ENCODE measurements around the gene EXOC3L1. TPM values are rescaled to one million over a fixed set of nuclear protein-coding genes. Genes with fewer than 3 reads are reported as not detected.
A peak's percentile ranks its signal among the peaks of the same experiment; 100 is the strongest.

EXOC3L1 gene
- total RNA-seq, 2 experiments from 2014 or later: not detected

- Histone ChIP-seq H3K9me3 (ENCODE audit: low read length) (no peaks in the 10 kb centered on the region), H3K4me3 (ENCODE audit: low read depth, low read length, poor library complexity, severe bottlenecking) (peak overlapping the region; percentile 95), H3K79me2 (ENCODE audit: insufficient read depth, low read depth, low read length) (peaks cover 13% of the 10 kb centered on the region), H3K4me2 (ENCODE audit: low read length) (peak overlapping the region; percentile 95), H4K20me1 (ENCODE audit: insufficient read depth, low read length) (no peaks in the 10 kb centered on the region), H3K4me1 (ENCODE audit: insufficient read depth, low read length, poor library complexity, severe bottlenecking) (peaks cover 18% of the 10 kb centered on the region), H3K27ac (ENCODE audit: low read depth, low read length, poor library complexity, severe bottlenecking) (peak overlapping the region; percentile 15), H3K36me3 (ENCODE audit: insufficient read depth, low read length) (peaks cover 33% of the 10 kb centered on the region), H2AFZ (ENCODE audit: low read length) (peak overlapping the region; percentile 76; the same call in 1 of the 2 replicates), H3K9me2 (ENCODE audit: insufficient read depth, low read length) (no peaks in the 10 kb centered on the region)
- TSS peak; percentile 66 for BruUV-seq (replicated peaks)
- intact Hi-C loops (cut with micrococcal nuclease; ENCODE audit: unreplicated experiment): loop anchor here (2.0 to 5.0 kb wide), 2 partner anchors 34 to 209 kb away; partner anchors contain the start of gene E2F4
- ChIA-PET CTCF (ENCODE audit: unreplicated experiment) (interaction anchor here (0.5 to 1.8 kb wide), 9 partner anchors 10 to 446 kb away, joined by 3 to 7 read pairs (median 4); no protein-coding TSS in a partner anchor), POLR2A (interaction anchor here (0.6 to 2.3 kb wide), 13 partner anchors 9 to 356 kb away, joined by 3 to 11 read pairs (median 5); partner anchors contain the start of gene SLC9A5)
- DNase-seq (ENCODE audit: low spot score): no peak
- TF ChIP-seq CTCF (conservative IDR thresholded peaks at IDR 0.05; ENCODE audit: low read length): no peak
Measured at GRCh38 chr16:67226295-67226803, 36.4 kb upstream of the EXOC3L1 start.

DNA sequence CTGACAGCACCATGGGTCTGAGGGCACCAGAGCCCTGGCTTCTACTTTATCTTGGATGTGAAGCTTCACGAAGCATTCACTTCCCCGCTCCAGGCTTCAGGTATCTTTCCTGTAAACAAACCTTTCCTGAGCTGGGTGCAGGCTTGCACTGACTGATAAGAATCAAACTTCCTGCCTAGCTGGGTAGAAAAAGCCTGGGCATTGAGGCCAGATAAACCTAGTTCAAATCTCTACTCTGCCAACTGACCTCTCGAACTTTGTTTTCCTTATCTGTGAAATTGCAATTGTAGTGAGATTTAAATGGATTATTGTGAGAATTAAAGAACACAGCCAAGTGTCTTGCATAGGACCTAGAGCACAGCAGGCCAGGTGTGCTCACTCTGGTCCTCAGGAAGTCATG is 34.1 kb upstream of the EXOC3L1 start:
- no peak for DNase-seq (ENCODE audit: low spot score)
- H3K36me3 ChIP-seq (ENCODE audit: insufficient read depth, low read length): peaks cover 10% of the 10 kb centered on the region; the same call in 1 of the 2 replicates
- H3K4me3 ChIP-seq (ENCODE audit: low read depth, low read length, poor library complexity, severe bottlenecking): no peak overlapping the region
- no peak for TF ChIP-seq CTCF (conservative IDR thresholded peaks at IDR 0.05; ENCODE audit: low read length)
- no peak for TF ChIP-seq EZH2phosphoT487 (IDR thresholded peaks at IDR 0.05; ENCODE audit: borderline replicate concordance, low read depth, low read length)
- peaks cover 18% of the 10 kb centered on the region for H3K4me1 ChIP-seq (ENCODE audit: insufficient read depth, low read length, poor library complexity, severe bottlenecking)
- H2AFZ ChIP-seq (ENCODE audit: low read length): no peak overlapping the region
- intact Hi-C loops (cut with micrococcal nuclease; ENCODE audit: unreplicated experiment): no loop called here
- CTCF ChIA-PET (ENCODE audit: unreplicated experiment): no interaction called here
- peaks cover 13% of the 10 kb centered on the region for H3K79me2 ChIP-seq (ENCODE audit: insufficient read depth, low read depth, low read length)
- POLR2A ChIA-PET: no interaction called here
- H3K4me2 ChIP-seq (ENCODE audit: low read length): no peak overlapping the region
- H4K20me1 ChIP-seq (ENCODE audit: insufficient read depth, low read length): no peaks in the 10 kb centered on the region
- no peaks in the 10 kb centered on the region for H3K9me3 ChIP-seq (ENCODE audit: low read length)
- H3K9me2 ChIP-seq (ENCODE audit: insufficient read depth, low read length): no peaks in the 10 kb centered on the region
- no TSS peak for BruUV-seq (replicated peaks)
- H3K27ac ChIP-seq (ENCODE audit: low read depth, low read length, poor library complexity, severe bottlenecking): no peak overlapping the region

Data from OCI-LY7 (cell line).